ENCODE measurements around the gene SLITRK3.

The SLITRK3 gene

GRCh38 chr3:165192610-165193192, 3.5 kb downstream of the SLITRK3 start:
- TF ChIP-seq CTCF (IDR thresholded peaks at IDR 0.05; ENCODE audit: low read length, missing control alignments): no peak

GRCh38 chr3:165191491-165191890, 4.7 kb downstream of the SLITRK3 start:
- no peak overlapping the region for H3K4me3 ChIP-seq (replicated peaks; ENCODE audit: low read depth, low read length)
- no peak for TF ChIP-seq CTCF (IDR thresholded peaks at IDR 0.05; ENCODE audit: low read length, missing control alignments)
- no peak for DNase-seq (ENCODE audit: low read depth)

More at GRCh38 chr3:165192610-165193192, 3.5 kb downstream of the SLITRK3 start:
- DNase-seq (ENCODE audit: low read depth): no peak
- no peak overlapping the region for H3K4me3 ChIP-seq (replicated peaks; ENCODE audit: low read depth, low read length)

- DNase-seq (ENCODE audit: low read depth): no peak
- no peak overlapping the region for H3K4me3 ChIP-seq (replicated peaks; ENCODE audit: low read depth, low read length)
- TF ChIP-seq CTCF (IDR thresholded peaks at IDR 0.05; ENCODE audit: low read length, missing control alignments): no peak
Observed at GRCh38 chr3:165188452-165188851, 7.7 kb downstream of the SLITRK3 start.

GRCh38 chr3:165185707-165186327, 10.4 kb downstream of the SLITRK3 start:
- peak; percentile 76 for DNase-seq (ENCODE audit: low read depth)
- TF ChIP-seq CTCF (IDR thresholded peaks at IDR 0.05; ENCODE audit: low read length, missing control alignments): peak; percentile 91
- no peak overlapping the region for H3K4me3 ChIP-seq (replicated peaks; ENCODE audit: low read depth, low read length)

- no peak for TF ChIP-seq CTCF (IDR thresholded peaks at IDR 0.05; ENCODE audit: low read length, missing control alignments)
Observed at GRCh38 chr3:165181556-165181955, 14.6 kb downstream of the SLITRK3 start.

GRCh38 chr3:165170236-165170635, 25.9 kb downstream of the SLITRK3 start:
- no peak overlapping the region for H3K4me3 ChIP-seq (replicated peaks; ENCODE audit: low read depth, low read length)
- no peak for DNase-seq (ENCODE audit: low read depth)
- TF ChIP-seq CTCF (IDR thresholded peaks at IDR 0.05; ENCODE audit: low read length, missing control alignments): no peak

More at GRCh38 chr3:165181556-165181955, 14.6 kb downstream of the SLITRK3 start:
- DNase-seq (ENCODE audit: low read depth): no peak
- no peak overlapping the region for H3K4me3 ChIP-seq (replicated peaks; ENCODE audit: low read depth, low read length)

GRCh38 chr3:165169368-165169767, 26.8 kb downstream of the SLITRK3 start:
- TF ChIP-seq CTCF (IDR thresholded peaks at IDR 0.05; ENCODE audit: low read length, missing control alignments): no peak
- no peak for DNase-seq (ENCODE audit: low read depth)
- no peak overlapping the region for H3K4me3 ChIP-seq (replicated peaks; ENCODE audit: low read depth, low read length)
